GM21786 (cell line): ENCODE results near the gene RGS6.

ENCODE experiments used
- ATAC-seq: cut with Tn5 transposase; IDR thresholded peaks from one replicate; pipeline ENCODE4 v1.9.1; 2021; ENCODE audit not compliant: unreplicated experiment

The RGS6 gene

GRCh38 chr14:72013721-72014345, 81.6 kb downstream of the RGS6 start:
- no peak for ATAC-seq

- ATAC-seq: no peak
These were observed 82.3 kb downstream of the RGS6 start for GRCh38 chr14:72014486-72014885.

- ATAC-seq: no peak
These were observed 85.1 kb downstream of the RGS6 start for GRCh38 chr14:72017290-72017689.

- no peak for ATAC-seq
These were observed 91.2 kb downstream of the RGS6 start for GRCh38 chr14:72023128-72024042.

- no peak for ATAC-seq
These were observed 91.8 kb downstream of the RGS6 start for GRCh38 chr14:72024043-72024407.

- ATAC-seq: no peak
These were observed 92.3 kb downstream of the RGS6 start for GRCh38 chr14:72024504-72024903.

GRCh38 chr14:72026536-72026935, 94.3 kb downstream of the RGS6 start:
- ATAC-seq: no peak

GRCh38 chr14:72027061-72027460, 94.8 kb downstream of the RGS6 start:
- ATAC-seq: no peak

- no peak for ATAC-seq
These were observed 101.1 kb downstream of the RGS6 start for GRCh38 chr14:72033365-72033764.

GRCh38 chr14:72040528-72040927, 108.3 kb downstream of the RGS6 start:
- no peak for ATAC-seq

- ATAC-seq: no peak
These were observed 113.0 kb downstream of the RGS6 start for GRCh38 chr14:72045271-72045670.

GRCh38 chr14:72045885-72046284, 113.7 kb downstream of the RGS6 start:
- no peak for ATAC-seq

- no peak for ATAC-seq
These were observed 117.2 kb downstream of the RGS6 start for GRCh38 chr14:72049462-72049861.

GRCh38 chr14:72052356-72052755, 120.1 kb downstream of the RGS6 start:
- ATAC-seq: no peak

GRCh38 chr14:72053651-72054050, 121.4 kb downstream of the RGS6 start:
- ATAC-seq: no peak

- no peak for ATAC-seq
These were observed 122.7 kb downstream of the RGS6 start for GRCh38 chr14:72054911-72055310.

GRCh38 chr14:72057701-72058285, 125.6 kb downstream of the RGS6 start:
- no peak for ATAC-seq

GRCh38 chr14:72060460-72060859, 128.2 kb downstream of the RGS6 start:
- ATAC-seq: no peak

GRCh38 chr14:72060917-72061316, 128.7 kb downstream of the RGS6 start:
- no peak for ATAC-seq

GRCh38 chr14:72061718-72062117, 129.5 kb downstream of the RGS6 start:
- ATAC-seq: no peak

GRCh38 chr14:72063761-72064282, 131.6 kb downstream of the RGS6 start:
- ATAC-seq: no peak

- no peak for ATAC-seq
These were observed 132.3 kb downstream of the RGS6 start for GRCh38 chr14:72064501-72064900.
